Transverse colon (tissue), 4 donors: ENCODE data around the gene AMPD3. TPM values are rescaled to one million over a fixed set of nuclear protein-coding genes. Genes with fewer than 3 reads are reported as not detected.

Source experiments
- DNase-seq: peaks from one replicate; pipeline ENCODE4 v3.0.0-alpha.2; 2019
- H3K27ac ChIP-seq, 4 donors: fragments of 200-600 bp; sonication (generic); 2 replicates each; pipeline ENCODE4 v1.5.1; 2016 to 2018; ENCODE audit warnings: inconsistent platforms in 4 of 4
- H3K27me3 ChIP-seq: fragments of 200-600 bp; sonication (generic); 2 replicates; pipeline ENCODE4 v1.5.1; 2017; ENCODE audit warnings: inconsistent platforms
- H3K36me3 ChIP-seq, 4 donors: fragments of 200-600 bp; sonication (generic); 2 replicates each; pipeline ENCODE4 v1.5.1; 2017 to 2019; ENCODE audit warnings: inconsistent platforms in 4 of 4
- H3K4me1 ChIP-seq, 4 donors: fragments of 200-600 bp; sonication (generic); 2 replicates each; pipeline ENCODE4 v1.5.1; 2017 to 2020; ENCODE audit warnings: inconsistent platforms in 4 of 4
- H3K4me3 ChIP-seq, 4 donors: fragments of 200-600 bp; sonication (generic); 1 replicate in 1 of 4; 2 replicates in 3 of 4; pipeline versions ENCODE4 v1.5.1 to v1.6.1; 2017 to 2019; ENCODE audit warnings: inconsistent platforms in 4 of 4
- H3K9me3 ChIP-seq, 2 donors: fragments of 200-600 bp; sonication (generic); 2 replicates each; pipeline ENCODE4 v1.5.1; 2017 to 2019; ENCODE audit warnings: inconsistent platforms in 2 of 2
- CTCF ChIP-seq, 5 experiments: fragments of 200-600 bp in 3 of 5; fragments of 450-650 bp in 2 of 5; sonication (generic) in 3 of 5; IDR thresholded peaks; 1 replicate in 2 of 5; 2 replicates in 3 of 5; pipeline ENCODE4 v1.5.1; 2016 to 2017; ENCODE audit warnings: antibody characterized with exemption in 5 of 5, inconsistent platforms in 3 of 5, mild to moderate bottlenecking in 2 of 5, moderate library complexity in 1 of 5
- EP300 ChIP-seq: sonication (generic); formaldehyde crosslinking; IDR thresholded peaks from one replicate; pipeline ENCODE4 v1.6.1; 2017; ENCODE audit warnings: antibody characterized with exemption, low read depth
- POLR2A ChIP-seq: fragments of 450-650 bp; IDR thresholded peaks from one replicate; pipeline ENCODE4 v1.6.1; 2016; ENCODE audit warnings: antibody characterized with exemption, mild to moderate bottlenecking, moderate library complexity
- POLR2AphosphoS5 ChIP-seq, 3 donors: sonication (generic); formaldehyde crosslinking; IDR thresholded peaks; one replicate each; pipeline ENCODE4 v1.6.1; 2016; ENCODE audit warnings: antibody characterized with exemption in 3 of 3
- WGBS, 2 donors: methylation state at CpG; one replicate each; pipeline ENCODE4 v1.1.5; 2018; ENCODE audit warnings: low coverage in 1 of 2; 5-methylcytosine and 5-hydroxymethylcytosine counted together
- in situ Hi-C, 4 donors: fragments of 200-750 bp; cut with MboI; loops; one replicate each; pipeline versions ENCODE4 v1.15.0 to v1.15.1; 2017; ENCODE audit warnings: low sequenced_read_pairs in 3 of 4, low pct_ligation_motif_present in 1 of 4, low pct_unique_long_range_greater_than_20kb in 1 of 4
- intact Hi-C: fragments of 100-400 bp; cut with DNase I; formaldehyde crosslinking; loops from one replicate; pipeline ENCODE4 v1.15.1; 2023; ENCODE audit warnings: low total_unique reads
- total RNA-seq, 4 donors: library from RNA; depleted of rRNA; stranded (reverse); fragments of >200 nt; gene quantifications; one replicate each; pipeline ENCODE4 v1.1.0, GENCODE V29; 2016

The AMPD3 gene
- total RNA-seq, 4 donors from 2014 or later: 2.4 to 32.9 (median 11.2) TPM

- intact Hi-C loops: loop anchor here (5.0 kb wide), 1 partner anchor 1177 kb away; no protein-coding TSS in a partner anchor
- Histone ChIP-seq H3K4me3 (no peak overlapping the region), H3K27me3 (no peaks in the 10 kb centered on the region), H3K9me3 (no peaks in the 10 kb centered on the region), H3K27ac (no peak overlapping the region), H3K4me1 (no peaks in the 10 kb centered on the region), H3K36me3 (peaks cover 0 to 32% (median 7%) of the 10 kb centered on the region in 4 donors)
- no peak for TF ChIP-seq POLR2A
- TF ChIP-seq POLR2AphosphoS5 (IDR thresholded peaks at IDR 0.05): no peak
- no peak for TF ChIP-seq EP300
- WGBS, 2 donors: 95% methylated on average over 2 of the region's 2 CpGs
- in situ Hi-C loops: no loop called here
- no peak for DNase-seq
Observed at GRCh38 chr11:10520562-10520961, 65.5 kb downstream of the AMPD3 start.

- WGBS, 2 donors: 67 to 70% methylated on average over 1 of the region's 1 CpG
- intact Hi-C loops: loop anchor here (5.0 kb wide), 1 partner anchor 1175 kb away; no protein-coding TSS in a partner anchor
- peaks cover 0 to 35% (median 7%) of the 10 kb centered on the region in 4 donors for H3K36me3 ChIP-seq
- peaks cover 0 to 4% (median 1%) of the 10 kb centered on the region in 4 donors for H3K4me1 ChIP-seq
- no peak for DNase-seq
- no peak overlapping the region for H3K4me3 ChIP-seq
- TF ChIP-seq CTCF (IDR thresholded peaks at IDR 0.05): no peak
- no peak for TF ChIP-seq POLR2AphosphoS5 (IDR thresholded peaks at IDR 0.05)
- no peak for TF ChIP-seq EP300
- TF ChIP-seq POLR2A: no peak
- H3K27me3 ChIP-seq: no peaks in the 10 kb centered on the region
- in situ Hi-C loops: no loop called here
- H3K27ac ChIP-seq: peak overlapping the region in 1 of 4 donors; percentile 18
- H3K9me3 ChIP-seq: no peaks in the 10 kb centered on the region
Observed at GRCh38 chr11:10522276-10522675, 67.2 kb downstream of the AMPD3 start.

- Histone ChIP-seq H3K4me1 (peaks cover 0 to 9% (median 2%) of the 10 kb centered on the region in 4 donors), H3K36me3 (peaks cover 0 to 35% (median 7%) of the 10 kb centered on the region in 4 donors), H3K4me3 (no peak overlapping the region), H3K9me3 (no peaks in the 10 kb centered on the region), H3K27me3 (no peaks in the 10 kb centered on the region), H3K27ac (peak overlapping the region in 1 of 4 donors; percentile 18)
- WGBS, 2 donors: 55 to 89% methylated on average over 2 of the region's 2 CpGs
- intact Hi-C loops (loop anchor here (5.0 kb wide), 1 partner anchor 1174 kb away; no protein-coding TSS in a partner anchor), in situ Hi-C loops (no loop called here)
- DNase-seq: no peak
- TF ChIP-seq POLR2A (no peak), POLR2AphosphoS5 (IDR thresholded peaks at IDR 0.05) (no peak), EP300 (no peak), CTCF (IDR thresholded peaks at IDR 0.05) (no peak)
Observed at GRCh38 chr11:10522921-10523320, 67.9 kb downstream of the AMPD3 start.

GRCh38 chr11:10524471-10524870, 69.4 kb downstream of the AMPD3 start:
- WGBS, 2 donors: 77 to 80% methylated on average over 1 of the region's 1 CpG
- H3K27ac ChIP-seq: no peak overlapping the region
- peaks cover 0 to 12% (median 2%) of the 10 kb centered on the region in 4 donors for H3K4me1 ChIP-seq
- no peaks in the 10 kb centered on the region for H3K9me3 ChIP-seq
- no peak overlapping the region for H3K4me3 ChIP-seq
- no peaks in the 10 kb centered on the region for H3K27me3 ChIP-seq
- intact Hi-C loops: loop anchor here (5.0 kb wide), 1 partner anchor 1173 kb away; no protein-coding TSS in a partner anchor
- TF ChIP-seq EP300: no peak
- no peak for TF ChIP-seq POLR2AphosphoS5 (IDR thresholded peaks at IDR 0.05)
- no peak for TF ChIP-seq POLR2A
- TF ChIP-seq CTCF (IDR thresholded peaks at IDR 0.05): no peak
- in situ Hi-C loops: no loop called here
- peaks cover 0 to 38% (median 10%) of the 10 kb centered on the region in 4 donors for H3K36me3 ChIP-seq
- no peak for DNase-seq
